ENCODE measurements around the gene GPR161. TPM values are rescaled to one million over a fixed set of nuclear protein-coding genes. Genes with fewer than 3 reads are reported as not detected.

The GPR161 gene
- total RNA-seq, 6 donors from 2014 or later, result 1.0 to 13.6 (median 8.5) TPM

GRCh38 chr1:168084396-168085231 lies 52.1 kb downstream of the GPR161 start:
- no peak for TF ChIP-seq EP300 (IDR thresholded peaks at IDR 0.05)
- TF ChIP-seq, protein P1, sequence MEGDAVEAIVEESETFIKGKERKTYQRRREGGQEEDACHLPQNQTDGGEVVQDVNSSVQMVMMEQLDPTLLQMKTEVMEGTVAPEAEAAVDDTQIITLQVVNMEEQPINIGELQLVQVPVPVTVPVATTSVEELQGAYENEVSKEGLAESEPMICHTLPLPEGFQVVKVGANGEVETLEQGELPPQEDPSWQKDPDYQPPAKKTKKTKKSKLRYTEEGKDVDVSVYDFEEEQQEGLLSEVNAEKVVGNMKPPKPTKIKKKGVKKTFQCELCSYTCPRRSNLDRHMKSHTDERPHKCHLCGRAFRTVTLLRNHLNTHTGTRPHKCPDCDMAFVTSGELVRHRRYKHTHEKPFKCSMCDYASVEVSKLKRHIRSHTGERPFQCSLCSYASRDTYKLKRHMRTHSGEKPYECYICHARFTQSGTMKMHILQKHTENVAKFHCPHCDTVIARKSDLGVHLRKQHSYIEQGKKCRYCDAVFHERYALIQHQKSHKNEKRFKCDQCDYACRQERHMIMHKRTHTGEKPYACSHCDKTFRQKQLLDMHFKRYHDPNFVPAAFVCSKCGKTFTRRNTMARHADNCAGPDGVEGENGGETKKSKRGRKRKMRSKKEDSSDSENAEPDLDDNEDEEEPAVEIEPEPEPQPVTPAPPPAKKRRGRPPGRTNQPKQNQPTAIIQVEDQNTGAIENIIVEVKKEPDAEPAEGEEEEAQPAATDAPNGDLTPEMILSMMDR (IDR thresholded peaks at IDR 0.05), result peak; percentile 62 to 87 (median 72)
- TF ChIP-seq POLR2AphosphoS5 (IDR thresholded peaks at IDR 0.05), result no peak
- TF ChIP-seq POLR2A (IDR thresholded peaks at IDR 0.05), result no peak
- peak overlapping the region in 3 of 4 donors; percentile 9 to 42 (median 32) for H3K27ac ChIP-seq
- WGBS, 2 donors, result 41 to 58% methylated on average over 13 of the region's 13 CpGs

GRCh38 chr1:168083456-168084325 lies 53.0 kb downstream of the GPR161 start:
- H3K4me1 ChIP-seq, result peaks cover 8 to 12% (median 11%) of the 10 kb centered on the region in 4 donors
- 92 to 93% methylated on average over 6 to 7 of the region's 7 CpGs for WGBS, 2 donors
- no peak for TF ChIP-seq EP300 (IDR thresholded peaks at IDR 0.05)
- TF ChIP-seq POLR2A (IDR thresholded peaks at IDR 0.05), result no peak
- no peak for TF ChIP-seq POLR2AphosphoS5 (IDR thresholded peaks at IDR 0.05)
- TF ChIP-seq, protein P1 (IDR thresholded peaks at IDR 0.05), result no peak
- H3K36me3 ChIP-seq, result peaks cover 0 to 17% (median 0%) of the 10 kb centered on the region in 4 donors
- no peaks in the 10 kb centered on the region for H3K9me3 ChIP-seq
- no peaks in the 10 kb centered on the region for H3K27me3 ChIP-seq
- H3K4me3 ChIP-seq, result no peak overlapping the region
- DNase-seq (no peak), ATAC-seq (ENCODE audit: low FRiP score in 2 of 2) (no peak)
- no peak overlapping the region for H3K27ac ChIP-seq

More at GRCh38 chr1:168084396-168085231, 52.1 kb downstream of the GPR161 start:
- DNase-seq (peak; percentile 62 to 72), ATAC-seq (ENCODE audit: low FRiP score in 2 of 2) (peak; percentile 47 to 66)
- Histone ChIP-seq H3K4me1 (peaks cover 8 to 12% (median 11%) of the 10 kb centered on the region in 4 donors), H3K27me3 (no peaks in the 10 kb centered on the region), H3K4me3 (no peak overlapping the region), H3K9me3 (no peaks in the 10 kb centered on the region), H3K36me3 (peaks cover 0 to 16% (median 0%) of the 10 kb centered on the region in 4 donors)

- TF ChIP-seq EP300 (IDR thresholded peaks at IDR 0.05), result no peak
- no peak for TF ChIP-seq POLR2A (IDR thresholded peaks at IDR 0.05)
- no peak for TF ChIP-seq POLR2AphosphoS5 (IDR thresholded peaks at IDR 0.05)
- TF ChIP-seq, protein P1 (IDR thresholded peaks at IDR 0.05), result peak; percentile 74 to 86 (median 82)
- peak; percentile 88 to 89 for ATAC-seq (ENCODE audit: low FRiP score in 2 of 2)
- H3K4me3 ChIP-seq, result no peak overlapping the region
- H3K4me1 ChIP-seq, result peaks cover 8 to 12% (median 11%) of the 10 kb centered on the region in 4 donors
- peak in 1 of 2 donors; percentile 80 for DNase-seq
- 52 to 80% methylated on average over 5 to 8 of the region's 8 CpGs for WGBS, 2 donors
- no peaks in the 10 kb centered on the region for H3K9me3 ChIP-seq
- peaks cover 0 to 21% (median 5%) of the 10 kb centered on the region in 4 donors for H3K36me3 ChIP-seq
- H3K27ac ChIP-seq, result peak overlapping the region in 3 of 4 donors; percentile 35 to 68 (median 62)
- H3K27me3 ChIP-seq, result no peaks in the 10 kb centered on the region
These were observed 54.5 kb downstream of the GPR161 start for GRCh38 chr1:168082008-168082876.

DNA sequence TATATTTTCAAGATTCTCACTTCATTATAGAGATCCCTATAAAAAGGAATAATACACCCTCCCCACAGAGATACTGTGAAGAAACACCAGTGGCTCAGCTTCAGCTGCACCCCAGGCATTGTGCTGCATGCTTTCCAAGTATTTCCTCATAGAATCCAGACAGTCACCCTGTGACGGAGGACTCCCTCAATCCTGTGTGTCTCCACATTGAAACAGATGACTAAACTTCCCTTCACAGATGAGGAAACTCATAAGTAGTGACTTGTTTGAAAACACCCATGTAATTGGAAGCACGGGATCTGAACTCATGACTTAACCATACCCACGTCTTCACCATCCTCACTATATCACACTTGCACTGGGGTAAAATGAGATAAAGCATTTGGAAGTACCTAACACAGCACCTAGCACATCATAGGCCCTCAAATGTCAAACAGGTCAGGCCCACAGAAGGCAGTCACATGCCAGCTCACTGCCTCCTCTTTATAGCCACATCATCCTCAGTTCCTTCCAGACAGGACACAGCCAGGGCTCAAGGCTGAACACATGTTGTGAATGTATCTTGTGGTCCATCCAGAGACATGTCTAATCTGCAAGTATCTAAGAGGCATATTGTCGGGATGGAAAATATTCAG lies 55.2 kb downstream of the GPR161 start:
- H3K4me1 ChIP-seq, result peaks cover 8 to 12% (median 11%) of the 10 kb centered on the region in 4 donors
- no peaks in the 10 kb centered on the region for H3K9me3 ChIP-seq
- H3K27me3 ChIP-seq, result no peaks in the 10 kb centered on the region
- TF ChIP-seq, protein P1 (IDR thresholded peaks at IDR 0.05), result no peak
- TF ChIP-seq POLR2A (IDR thresholded peaks at IDR 0.05) (peak in 1 of 4 donors; percentile 44), POLR2AphosphoS5 (IDR thresholded peaks at IDR 0.05) (peak in 1 of 2 donors; percentile 16), EP300 (IDR thresholded peaks at IDR 0.05) (peak in 1 of 4 donors; percentile 58)
- 63 to 75% methylated on average over 4 of the region's 4 CpGs for WGBS, 2 donors
- H3K27ac ChIP-seq, result peak overlapping the region in 3 of 4 donors; percentile 35 to 68 (median 62)
- DNase-seq (peak in 1 of 2 donors; percentile 53), ATAC-seq (ENCODE audit: low FRiP score in 2 of 2) (peak; percentile 53 to 75)
- no peak overlapping the region for H3K4me3 ChIP-seq
- H3K36me3 ChIP-seq, result peaks cover 0 to 27% (median 7%) of the 10 kb centered on the region in 4 donors
